ENCODE results near the gene IFT43.

The IFT43 gene

DNA sequence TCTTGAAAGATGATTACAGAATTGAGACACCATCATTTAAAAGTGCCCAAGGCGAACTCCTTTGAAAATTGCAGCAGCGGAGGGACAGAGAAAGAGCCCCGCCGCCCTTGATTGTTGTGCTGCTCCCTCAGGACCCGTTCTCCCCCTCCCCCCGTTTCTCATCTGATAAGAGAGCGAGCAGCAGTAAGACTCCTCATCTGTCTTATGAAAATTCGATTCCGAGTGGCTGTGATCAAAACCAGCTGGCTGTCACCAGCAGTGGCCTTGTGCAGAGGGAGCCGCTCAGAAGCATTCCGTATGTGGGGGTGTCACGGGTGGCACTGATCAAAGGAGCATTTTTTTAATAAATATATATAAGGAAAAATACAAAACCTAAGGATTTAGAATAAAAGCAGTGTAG is 88.2 kb downstream of the IFT43 start:
- no peak for DNase-seq

DNA sequence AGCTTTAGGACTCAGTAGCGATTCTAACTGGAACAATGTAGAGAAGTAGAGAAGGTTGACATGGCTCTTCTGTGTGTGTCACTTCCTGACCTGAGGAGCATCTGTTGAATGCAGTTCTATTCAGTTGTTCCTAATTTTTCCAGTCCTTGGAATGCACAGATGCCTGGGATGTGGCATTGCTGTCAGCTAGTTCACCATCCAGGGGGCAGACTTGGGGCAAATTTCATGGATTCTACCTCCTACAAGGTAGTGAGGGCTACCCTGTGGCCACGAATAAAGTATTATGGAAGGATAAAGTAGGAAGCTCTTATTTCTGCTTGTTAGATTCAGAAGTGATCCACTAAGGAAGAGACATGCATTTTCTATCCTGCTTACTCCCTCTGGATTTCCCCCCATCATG is 91.8 kb downstream of the IFT43 start:
- no peak for DNase-seq

DNA sequence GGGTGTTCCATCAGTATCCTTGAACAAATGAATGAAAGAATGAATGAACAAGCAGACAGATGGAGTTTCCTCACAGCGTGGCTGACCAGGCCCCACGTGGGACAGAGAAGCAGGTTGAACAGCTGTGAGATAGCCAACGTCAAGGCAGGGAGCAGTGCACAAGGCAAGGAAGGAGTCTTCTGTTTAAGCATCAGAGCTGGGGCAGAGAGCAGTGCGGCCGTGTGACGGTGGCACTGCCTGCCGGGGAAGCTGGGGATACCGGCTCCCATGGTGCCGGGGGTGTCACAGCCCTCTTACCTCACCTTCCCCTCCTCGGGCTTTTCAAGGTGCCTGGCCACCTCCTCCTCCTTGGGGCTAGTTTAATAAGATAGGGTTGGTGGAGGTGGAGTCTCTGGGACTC is 92.9 kb downstream of the IFT43 start:
- no peak for DNase-seq

DNA sequence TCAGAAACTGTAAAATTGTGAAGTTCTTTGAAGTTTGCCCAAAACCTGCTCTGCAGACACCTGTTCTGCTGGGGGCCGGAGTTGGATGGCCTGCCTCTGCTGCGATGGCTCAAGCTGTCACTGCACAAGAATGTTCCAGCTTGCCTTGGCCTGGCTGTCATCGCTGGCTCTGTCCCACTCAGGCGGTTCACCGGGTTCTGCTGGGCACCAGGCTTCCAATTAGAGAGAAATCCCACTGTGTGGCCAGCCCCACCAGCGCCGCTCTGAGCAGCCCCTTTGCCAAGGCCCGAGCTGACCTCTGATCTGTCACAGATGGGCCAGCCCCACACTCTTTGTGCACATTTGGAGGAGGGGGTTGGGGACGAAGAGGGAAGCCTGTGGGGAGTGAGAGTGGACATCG is 94.5 kb downstream of the IFT43 start:
- peak in 37 of 58 donors; percentile 6 to 66 (median 37) for DNase-seq

DNA sequence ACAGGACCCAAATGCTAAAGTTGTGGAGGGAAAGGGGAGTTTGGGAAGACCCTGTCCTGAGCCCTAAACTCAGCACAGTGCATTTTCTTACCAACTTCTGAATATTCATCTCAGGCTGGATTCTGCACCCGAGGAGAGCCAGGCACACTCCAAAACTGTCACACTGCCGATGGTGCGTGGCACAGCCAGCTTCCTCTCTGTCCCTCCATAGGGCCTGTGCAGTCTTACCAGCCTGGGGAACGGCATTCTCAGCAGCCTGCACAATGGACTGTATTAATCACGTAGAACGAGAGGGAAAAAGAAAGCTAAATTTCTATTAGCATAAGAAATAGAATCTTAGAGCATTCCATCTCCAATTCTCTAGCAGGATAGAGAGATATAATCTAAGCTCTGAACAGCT is 94.9 kb downstream of the IFT43 start:
- peak in 6 of 58 donors; percentile 8 to 49 (median 26) for DNase-seq

DNA sequence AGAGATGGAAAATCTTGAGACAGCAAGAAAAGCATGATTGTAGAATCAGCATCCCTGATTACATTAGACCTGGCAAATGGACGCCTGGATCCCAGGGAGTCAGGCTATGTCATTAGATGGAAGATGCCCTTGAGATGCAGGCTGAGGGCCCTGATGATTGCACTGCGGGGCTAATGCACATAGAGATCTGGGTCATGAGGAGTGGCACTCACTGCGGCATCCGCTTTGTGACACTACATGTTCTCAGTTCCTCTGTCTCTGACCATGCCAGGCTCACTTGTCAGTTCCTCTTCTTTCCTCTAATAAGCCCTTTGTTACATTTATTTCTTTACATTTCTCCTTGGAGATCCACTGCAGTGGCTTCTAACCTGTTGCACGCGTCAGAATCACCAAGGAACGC is 96.1 kb downstream of the IFT43 start:
- DNase-seq, result no peak

DNA sequence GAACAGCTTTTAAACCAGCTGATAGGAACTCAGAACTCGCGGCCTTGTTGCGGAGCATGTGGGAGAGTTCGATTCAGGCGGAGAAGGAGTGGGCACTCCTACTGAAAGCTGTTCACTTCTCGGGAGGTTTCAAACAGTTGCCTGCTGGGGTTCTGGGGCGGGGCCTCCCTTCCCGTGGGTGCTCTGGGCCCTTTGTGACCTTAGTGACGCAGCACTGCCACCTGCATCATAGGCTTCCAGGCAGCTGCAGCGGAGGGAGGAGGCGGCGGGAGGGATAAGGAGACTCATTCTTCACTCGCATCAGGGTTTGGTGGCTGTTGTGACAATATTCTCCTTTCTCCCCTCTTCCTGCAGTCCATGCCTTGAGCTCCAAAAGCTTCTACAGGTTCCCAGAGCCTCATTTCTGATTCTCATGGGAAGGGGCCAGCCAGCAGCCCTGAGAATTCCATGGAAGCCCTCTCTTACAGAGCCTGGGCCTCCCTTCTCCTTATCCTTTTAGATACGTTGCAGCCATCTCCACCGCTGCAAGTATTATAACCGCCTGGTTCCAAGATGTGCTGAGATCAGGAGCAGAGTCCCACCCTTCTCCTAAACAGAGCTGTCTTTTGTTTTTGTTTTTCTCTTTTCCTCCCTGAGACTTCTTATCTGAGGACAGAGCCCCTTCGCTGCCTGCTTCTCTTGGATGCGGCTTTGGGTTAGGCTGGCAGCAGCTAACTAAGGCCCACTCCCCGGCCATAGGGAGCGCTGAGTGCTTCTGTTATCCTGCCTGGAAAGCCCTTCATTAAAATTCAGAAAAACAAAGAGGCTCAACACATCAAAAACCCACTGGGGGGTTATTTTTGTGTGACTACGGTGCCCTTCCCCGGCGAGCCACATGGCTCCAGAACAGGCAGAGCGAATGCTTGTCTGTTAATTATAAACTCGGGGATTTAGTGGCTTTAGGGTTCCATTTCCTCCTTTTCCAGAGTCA is 98.5 kb downstream of the IFT43 start:
- DNase-seq, result peak in 15 of 58 donors; percentile 9 to 57 (median 21)

DNA sequence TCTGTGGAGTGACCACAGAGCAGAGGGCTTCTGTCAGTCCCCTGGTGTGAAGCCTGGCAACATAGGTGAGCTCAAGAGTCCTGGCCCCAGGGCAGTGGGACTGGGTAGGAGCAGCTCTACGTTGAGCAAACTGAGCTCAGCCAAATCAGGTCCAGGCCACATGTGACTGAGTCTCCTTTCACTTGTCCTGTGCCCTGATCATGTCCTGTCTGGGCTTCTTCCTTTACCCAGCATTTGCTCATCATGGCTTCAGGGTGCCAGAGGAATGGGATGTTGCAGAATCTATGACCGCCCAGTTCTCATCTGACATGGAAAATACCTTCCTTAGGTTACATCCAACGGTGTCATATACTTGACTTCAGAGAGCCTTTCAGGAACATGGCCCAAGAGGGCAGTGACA is 99.8 kb downstream of the IFT43 start:
- DNase-seq, result no peak

DNA sequence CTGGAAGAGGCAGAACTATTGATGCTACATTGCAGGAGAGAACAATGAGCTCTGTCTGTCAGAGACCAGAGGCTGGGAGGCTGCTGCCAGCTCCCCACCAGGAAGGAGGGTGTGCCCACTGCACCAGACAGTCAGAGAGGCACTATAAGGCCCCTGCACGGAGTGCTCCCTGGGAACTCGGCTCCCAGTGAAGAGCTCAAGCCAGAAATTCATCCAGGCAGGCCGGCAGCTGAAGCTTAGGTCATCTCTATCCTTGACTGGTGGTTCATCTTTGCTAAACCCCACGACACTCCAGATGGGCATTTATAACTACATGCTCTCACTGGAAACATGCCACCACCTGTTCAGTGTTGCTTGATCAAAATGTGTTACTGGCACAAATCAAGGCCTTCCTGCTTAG is 101.1 kb downstream of the IFT43 start:
- peak in 18 of 58 donors; percentile 8 to 62 (median 38) for DNase-seq

DNA sequence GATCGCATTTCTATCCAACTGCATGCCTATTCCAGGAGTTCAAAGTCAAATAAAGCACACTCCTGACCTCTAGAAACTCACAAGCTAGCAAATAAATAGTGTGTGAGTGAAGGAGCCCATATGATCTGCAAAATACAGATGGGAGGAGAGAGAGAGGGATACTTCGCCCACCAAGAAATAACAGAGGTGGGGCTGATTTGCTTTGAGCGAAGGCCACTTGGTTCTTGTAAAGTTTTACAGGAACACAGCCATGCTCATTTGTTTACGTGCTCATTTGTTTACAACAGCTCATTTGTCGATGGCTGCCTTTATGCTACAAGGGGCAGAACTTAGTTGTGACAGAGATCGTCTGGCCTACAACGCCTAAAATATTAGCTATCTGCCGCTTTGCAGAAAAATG is 102.8 kb downstream of the IFT43 start:
- DNase-seq, result no peak

DNA sequence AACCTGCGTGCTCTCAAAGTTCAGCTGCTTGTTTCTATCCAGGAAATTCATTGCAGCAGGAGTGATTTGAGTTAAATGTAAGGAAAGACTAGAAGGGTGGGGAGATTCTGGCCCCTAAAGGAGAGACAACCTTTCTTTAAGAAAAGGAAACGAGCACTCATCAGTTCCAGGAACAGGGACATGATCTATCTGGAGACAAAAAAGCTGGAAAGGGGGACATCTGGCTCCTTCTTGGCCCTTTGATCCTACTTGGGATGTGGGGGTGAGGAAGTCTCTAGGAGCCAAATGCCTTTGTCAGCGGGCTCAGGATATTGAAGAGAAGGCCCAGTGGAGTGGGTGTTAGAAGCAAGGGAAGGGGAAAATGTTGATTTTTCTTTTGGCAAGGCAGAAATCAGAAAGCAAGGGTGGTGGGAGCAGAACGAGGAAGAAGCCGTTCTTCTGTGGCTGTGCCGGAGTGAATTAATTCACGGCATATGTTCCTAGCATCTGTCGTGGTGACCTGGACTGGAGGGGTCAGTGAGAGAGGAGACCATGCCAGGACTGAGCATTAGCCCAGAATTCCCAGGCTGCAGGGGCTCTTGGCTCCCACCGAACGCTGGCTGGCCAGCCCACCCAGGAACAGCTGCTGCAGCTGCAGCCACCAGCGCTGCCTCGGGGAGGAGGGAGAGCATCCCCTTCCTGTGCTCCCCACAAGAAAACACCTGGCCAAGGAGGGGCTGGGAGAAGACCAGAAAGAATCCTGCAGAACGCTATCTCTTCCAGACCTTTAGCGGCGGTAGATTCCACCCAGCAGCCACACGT is 103.4 kb downstream of the IFT43 start:
- DNase-seq, result no peak

DNA sequence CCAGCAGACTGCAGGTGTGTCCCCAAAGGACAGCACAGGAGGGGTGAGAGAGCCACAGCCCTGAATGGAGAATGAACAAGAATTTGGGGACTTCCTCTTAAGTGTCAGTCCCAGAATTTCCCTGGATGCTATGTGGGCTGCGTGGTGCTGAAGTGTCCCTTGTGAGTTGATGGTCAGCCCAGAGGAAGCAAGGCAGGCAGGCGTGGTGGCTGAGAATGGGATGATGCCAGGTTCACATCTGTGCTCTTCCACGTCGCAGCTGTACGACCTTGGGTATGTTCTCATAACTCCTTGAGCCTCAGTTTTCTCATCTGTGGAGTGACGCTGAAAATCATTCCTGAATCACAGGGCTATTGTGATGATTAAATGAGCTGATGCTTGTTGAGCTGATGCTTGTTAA is 104.0 kb downstream of the IFT43 start:
- no peak for DNase-seq

DNA sequence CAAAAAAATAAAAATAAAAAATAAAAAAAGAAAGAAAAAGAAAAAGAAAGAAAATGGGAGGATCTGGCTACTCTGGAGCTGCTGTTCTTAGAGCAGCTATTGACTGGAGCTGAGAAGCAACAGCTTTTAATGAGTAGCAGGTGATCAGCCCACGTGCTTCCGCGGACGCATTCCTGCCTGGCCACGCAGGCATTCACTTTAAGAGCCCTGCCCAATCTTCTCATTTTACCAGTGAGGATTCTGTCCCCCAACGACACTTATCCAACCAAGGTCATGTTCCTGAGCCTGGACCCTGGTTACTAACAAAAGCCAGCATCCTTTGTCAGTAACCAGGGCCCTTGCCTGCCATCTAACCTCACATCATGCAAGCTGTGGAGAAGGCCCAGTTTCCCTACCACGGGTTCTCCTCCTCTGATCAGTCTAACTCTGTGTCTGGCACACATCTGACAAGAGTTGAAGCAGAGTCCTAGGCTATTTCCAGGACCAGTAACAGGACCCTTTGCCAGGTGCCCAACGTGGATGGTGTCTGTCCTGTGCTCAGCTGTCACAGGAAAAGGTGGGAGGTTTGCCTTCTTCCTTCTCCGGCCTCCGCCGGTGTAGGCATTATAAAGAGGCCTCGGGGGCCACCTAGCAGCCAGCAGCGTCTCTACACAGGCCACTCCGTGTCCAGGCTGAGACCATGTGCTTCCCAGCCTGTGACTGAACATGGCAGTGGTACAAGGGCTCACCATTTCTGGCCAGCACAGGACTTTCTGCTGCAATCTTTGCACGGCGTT is 105.2 kb downstream of the IFT43 start:
- DNase-seq, result peak in 34 of 58 donors; percentile 6 to 55 (median 24)

DNA sequence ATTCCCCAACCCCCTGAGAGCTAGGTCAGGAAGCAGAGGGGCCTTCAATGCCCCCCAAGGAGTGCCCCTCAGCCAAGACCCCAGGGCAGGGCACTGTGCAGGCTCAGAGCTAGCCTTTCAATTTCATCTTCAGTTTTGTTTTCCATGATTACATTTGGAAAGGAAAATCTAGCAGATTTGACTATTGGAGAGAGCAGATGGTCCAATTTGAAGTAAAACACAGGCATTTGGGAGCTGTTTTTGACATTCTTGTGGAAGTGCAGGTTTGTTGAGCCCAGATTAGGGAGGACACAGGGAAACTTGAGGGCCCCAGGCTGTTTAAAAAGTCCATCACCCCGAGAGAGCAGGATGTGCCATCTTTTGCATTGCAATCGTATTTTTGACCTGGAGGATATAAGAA is 107.5 kb downstream of the IFT43 start:
- no peak for DNase-seq

DNA sequence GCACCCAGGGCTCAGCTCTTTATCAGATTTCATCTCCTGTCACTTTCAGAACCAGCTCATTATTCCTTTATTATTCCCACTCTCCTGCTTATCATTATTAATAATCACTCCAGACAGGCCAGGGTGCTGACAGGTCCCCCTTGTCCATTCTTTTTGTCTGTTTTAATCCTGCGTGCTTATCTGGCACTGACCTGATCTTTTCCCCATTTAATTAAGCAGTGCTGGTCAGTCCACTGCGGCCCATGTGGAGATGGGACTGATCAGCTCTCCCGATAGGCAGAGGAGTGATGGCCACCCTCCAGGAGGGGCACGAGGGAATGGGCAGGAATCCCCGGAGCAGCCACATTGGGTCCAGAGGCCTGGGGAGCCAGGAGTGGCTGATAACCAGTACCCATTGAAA is 110.7 kb downstream of the IFT43 start:
- DNase-seq, result no peak

DNA sequence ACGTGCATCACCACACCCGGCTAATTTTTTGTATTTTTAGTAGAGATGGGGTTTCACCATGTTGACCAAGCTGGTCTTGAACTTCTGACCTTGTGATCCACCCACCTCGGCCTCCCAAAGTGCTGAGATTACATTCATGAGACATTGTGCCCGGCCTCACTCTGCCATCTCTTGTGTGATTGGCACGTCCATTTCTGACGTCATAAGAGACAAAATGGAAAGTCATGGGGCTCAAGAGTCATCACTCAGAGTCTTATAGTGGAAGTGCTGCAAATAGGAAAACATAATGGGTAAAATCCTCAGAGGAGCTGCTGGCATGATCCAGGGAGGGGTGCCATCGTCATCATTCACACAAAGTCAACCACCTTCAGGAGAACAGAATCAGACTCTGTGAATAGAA is 112.0 kb downstream of the IFT43 start:
- DNase-seq, result no peak

DNA sequence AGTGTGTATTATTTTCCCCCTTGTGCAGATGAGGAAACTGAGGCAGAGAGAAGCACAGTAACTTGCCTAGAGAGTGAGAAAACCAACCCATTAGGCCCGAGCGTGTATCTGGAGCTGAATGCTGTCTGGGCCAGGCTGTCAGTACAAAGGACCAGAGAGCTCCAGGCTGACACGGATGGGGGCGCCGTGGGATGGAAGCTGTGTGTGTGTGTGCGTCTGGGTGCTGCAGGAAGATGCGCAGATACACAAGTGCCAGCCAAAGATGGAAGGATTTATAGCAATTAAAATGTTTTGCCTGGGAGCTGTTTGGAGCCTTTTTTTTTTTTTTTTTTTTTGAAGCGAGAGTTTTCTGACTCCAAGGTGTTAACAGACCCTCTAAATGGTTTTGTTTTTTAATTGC is 112.5 kb downstream of the IFT43 start:
- no peak for DNase-seq

DNA sequence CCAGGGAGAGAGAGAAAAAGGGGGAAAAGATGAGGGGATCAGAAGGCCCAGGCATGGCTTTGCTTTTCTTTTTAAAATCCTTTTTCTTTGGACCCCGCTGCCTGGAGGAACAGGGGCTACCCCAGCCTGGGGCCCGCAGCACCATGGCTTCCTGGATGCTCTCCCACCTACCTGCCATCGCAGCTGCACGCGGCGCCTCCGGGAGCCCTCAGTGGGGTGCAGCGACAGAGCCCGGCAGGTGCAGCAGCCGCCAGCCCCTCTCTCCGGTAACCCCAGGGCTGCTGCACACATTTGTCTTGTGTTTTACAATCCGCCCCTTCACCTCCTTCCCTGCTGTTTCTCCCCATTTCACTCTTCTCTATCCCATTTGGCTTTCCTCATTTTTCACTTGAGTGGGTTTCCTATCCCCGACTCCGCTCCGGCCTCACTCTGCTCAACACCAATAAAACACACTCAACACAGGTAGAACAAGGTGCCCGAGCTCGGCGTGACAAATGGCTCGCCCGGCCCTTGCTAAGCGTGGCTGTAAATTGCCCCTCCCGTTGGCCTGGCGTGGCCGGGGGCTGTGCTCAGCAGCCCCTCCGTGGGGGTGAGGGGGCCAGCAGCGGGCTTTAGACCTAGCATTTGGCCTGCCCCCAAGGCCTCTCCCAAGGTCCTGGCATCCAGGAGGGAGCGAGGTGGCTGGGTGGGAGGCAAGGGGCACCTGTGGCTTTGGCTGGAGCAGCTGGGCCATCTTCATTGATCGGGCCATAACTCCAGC is 113.5 kb downstream of the IFT43 start:
- DNase-seq, result no peak

DNA sequence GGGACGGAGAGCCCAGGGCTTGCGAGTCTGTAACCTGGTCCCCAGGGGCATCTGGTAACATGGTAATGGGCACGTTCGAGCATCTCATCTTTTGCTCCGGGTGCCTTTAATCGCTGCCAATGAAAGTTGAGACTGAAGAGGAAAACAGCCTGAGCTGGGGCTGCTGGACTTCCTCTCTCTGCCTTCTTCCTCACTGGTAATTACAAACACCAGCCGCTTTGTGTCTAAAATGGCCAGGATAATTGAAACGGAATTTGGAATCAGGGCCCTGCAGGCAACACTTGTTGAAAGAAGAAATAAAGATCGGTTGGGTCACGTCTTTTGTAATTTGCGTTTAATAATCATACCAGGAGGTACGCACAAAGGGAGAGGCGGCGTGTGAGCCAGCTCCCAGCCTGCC is 114.7 kb downstream of the IFT43 start:
- DNase-seq, result peak in 2 of 58 donors; percentile 9 to 13

Data from anterior cingulate cortex (tissue), 58 donors.